ENCODE data around the gene WRAP73.

The WRAP73 gene

DNA sequence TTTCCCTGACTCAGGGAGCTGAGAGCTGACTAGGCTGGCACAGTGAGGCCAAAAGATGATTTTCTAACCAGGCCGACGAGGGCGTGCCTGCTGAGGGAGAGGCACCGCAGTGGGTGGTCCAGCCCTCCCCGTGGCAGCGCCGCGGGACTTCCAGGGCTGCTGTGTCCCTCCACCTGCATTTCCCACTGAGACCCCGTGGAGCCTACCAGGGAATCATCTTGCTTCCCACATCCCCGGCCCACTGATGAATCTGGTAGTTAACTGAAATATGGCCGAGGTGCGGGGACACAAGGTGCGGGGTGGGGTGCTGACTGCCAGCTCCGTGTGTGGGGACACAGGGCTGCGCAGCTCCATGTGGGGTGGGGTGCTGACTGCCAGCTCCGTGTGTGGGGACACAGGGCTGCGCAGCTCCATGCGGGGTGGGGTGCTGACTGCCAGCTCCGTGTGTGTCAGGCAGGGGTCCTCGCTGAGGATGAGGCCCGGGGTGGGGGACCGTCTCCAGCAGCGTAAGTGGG is 10.4 kb downstream of the WRAP73 start:
- CTCF ChIA-PET, result interaction anchor here (0.8 to 3.0 kb wide), 5 partner anchors 8 to 87 kb away, joined by 3 to 8 read pairs (median 3); no protein-coding TSS in a partner anchor
- no peak for DNase-seq (ENCODE audit: extremely low spot score)
- POLR2A ChIA-PET, result no interaction called here
- TF ChIP-seq, protein P1, sequence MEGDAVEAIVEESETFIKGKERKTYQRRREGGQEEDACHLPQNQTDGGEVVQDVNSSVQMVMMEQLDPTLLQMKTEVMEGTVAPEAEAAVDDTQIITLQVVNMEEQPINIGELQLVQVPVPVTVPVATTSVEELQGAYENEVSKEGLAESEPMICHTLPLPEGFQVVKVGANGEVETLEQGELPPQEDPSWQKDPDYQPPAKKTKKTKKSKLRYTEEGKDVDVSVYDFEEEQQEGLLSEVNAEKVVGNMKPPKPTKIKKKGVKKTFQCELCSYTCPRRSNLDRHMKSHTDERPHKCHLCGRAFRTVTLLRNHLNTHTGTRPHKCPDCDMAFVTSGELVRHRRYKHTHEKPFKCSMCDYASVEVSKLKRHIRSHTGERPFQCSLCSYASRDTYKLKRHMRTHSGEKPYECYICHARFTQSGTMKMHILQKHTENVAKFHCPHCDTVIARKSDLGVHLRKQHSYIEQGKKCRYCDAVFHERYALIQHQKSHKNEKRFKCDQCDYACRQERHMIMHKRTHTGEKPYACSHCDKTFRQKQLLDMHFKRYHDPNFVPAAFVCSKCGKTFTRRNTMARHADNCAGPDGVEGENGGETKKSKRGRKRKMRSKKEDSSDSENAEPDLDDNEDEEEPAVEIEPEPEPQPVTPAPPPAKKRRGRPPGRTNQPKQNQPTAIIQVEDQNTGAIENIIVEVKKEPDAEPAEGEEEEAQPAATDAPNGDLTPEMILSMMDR (IDR thresholded peaks at IDR 0.05; ENCODE audit: control extremely low read depth, extremely low read depth, low read depth, missing control alignments), result no peak

GRCh38 chr1:3638676-3639075 is 11.2 kb downstream of the WRAP73 start:
- DNase-seq (ENCODE audit: extremely low spot score), result no peak
- TF ChIP-seq, protein P1 (IDR thresholded peaks at IDR 0.05; ENCODE audit: control extremely low read depth, extremely low read depth, low read depth, missing control alignments), result no peak
- ChIA-PET POLR2A (no interaction called here), CTCF (interaction anchor here (0.9 to 3.0 kb wide), 4 partner anchors 8 to 88 kb away, joined by 3 to 13 read pairs (median 6); no protein-coding TSS in a partner anchor)

GRCh38 chr1:3638027-3638426 is 11.9 kb downstream of the WRAP73 start:
- POLR2A ChIA-PET, result no interaction called here
- CTCF ChIA-PET, result interaction anchor here (2.4 to 3.0 kb wide), 2 partner anchors 10 to 18 kb away, joined by 8 to 13 read pairs; no protein-coding TSS in a partner anchor
- DNase-seq (ENCODE audit: extremely low spot score), result no peak

DNA sequence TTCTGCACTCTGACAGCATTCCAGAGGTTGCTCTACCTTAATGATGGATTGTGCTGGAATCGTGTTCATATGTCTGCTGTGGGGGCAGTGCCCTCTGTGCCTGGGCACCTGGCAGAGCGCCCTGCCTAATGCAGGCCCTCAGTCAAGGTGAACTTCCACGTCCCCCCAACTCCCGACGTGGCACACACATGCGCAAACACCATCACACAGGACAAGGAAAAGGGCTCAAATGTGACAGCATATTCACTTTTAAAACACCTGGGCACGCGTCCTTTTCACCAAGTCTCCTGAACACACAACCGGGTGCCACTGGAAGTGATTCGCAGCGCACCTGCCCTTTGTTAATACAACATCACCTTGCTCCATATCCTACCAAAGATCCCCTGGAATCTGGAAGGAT is 13.4 kb downstream of the WRAP73 start:
- no peak for DNase-seq (ENCODE audit: extremely low spot score)
- TF ChIP-seq, protein P1 (IDR thresholded peaks at IDR 0.05; ENCODE audit: control extremely low read depth, extremely low read depth, low read depth, missing control alignments), result no peak
- ChIA-PET POLR2A (no interaction called here), CTCF (interaction anchor here (2.4 to 3.0 kb wide), 2 partner anchors 11 to 17 kb away, joined by 8 to 13 read pairs; no protein-coding TSS in a partner anchor)

More at GRCh38 chr1:3638027-3638426, 11.9 kb downstream of the WRAP73 start:
- TF ChIP-seq, protein P1 (IDR thresholded peaks at IDR 0.05; ENCODE audit: control extremely low read depth, extremely low read depth, low read depth, missing control alignments), result no peak

- ChIA-PET CTCF (interaction anchor here (1.1 to 1.3 kb wide), 2 partner anchors 12 to 17 kb away, joined by 3 to 5 read pairs; no protein-coding TSS in a partner anchor), POLR2A (no interaction called here)
- no peak for DNase-seq (ENCODE audit: extremely low spot score)
- TF ChIP-seq, protein P1 (IDR thresholded peaks at IDR 0.05; ENCODE audit: control extremely low read depth, extremely low read depth, low read depth, missing control alignments), result no peak
Measured at GRCh38 chr1:3636080-3636479, 13.8 kb downstream of the WRAP73 start.

GRCh38 chr1:3634059-3634800 is 15.7 kb downstream of the WRAP73 start:
- no peak for DNase-seq (ENCODE audit: extremely low spot score)
- POLR2A ChIA-PET, result no interaction called here
- TF ChIP-seq, protein P1 (IDR thresholded peaks at IDR 0.05; ENCODE audit: control extremely low read depth, extremely low read depth, low read depth, missing control alignments), result no peak
- CTCF ChIA-PET, result interaction anchor here (7.4 kb wide), 1 partner anchor 14 kb away, joined by 55 read pairs; no protein-coding TSS in a partner anchor

Data from GM10248 (cell line).